Epithelial cell of esophagus (primary cell): ENCODE data around the gene WNT7A.

Experiments
- DNase-seq: peaks from one replicate; pipeline ENCODE4 v3.0.0; 2010; ENCODE audit warnings: low read depth
- H3K4me3 ChIP-seq: 2 replicates; pipeline ENCODE4 v1.5.1; 2011; ENCODE audit warnings: mild to moderate bottlenecking, low read length, control low read depth
- CTCF ChIP-seq: IDR thresholded peaks from 2 replicates; pipeline ENCODE4 v1.5.1; 2011; ENCODE audit warnings: low read depth, mild to moderate bottlenecking, low read length, control low read depth, inconsistent platforms; ENCODE audit not compliant: insufficient read depth; ENCODE audit errors: missing control alignments

WNT7A gene

GRCh38 chr3:13865106-13865505 is 14.8 kb downstream of the WNT7A start:
- no peak for TF ChIP-seq CTCF
- DNase-seq: no peak
- H3K4me3 ChIP-seq: no peak overlapping the region

- no peak for TF ChIP-seq CTCF
- no peak overlapping the region for H3K4me3 ChIP-seq
- DNase-seq: no peak
Measured at GRCh38 chr3:13863965-13864595, 15.8 kb downstream of the WNT7A start.

GRCh38 chr3:13863382-13863952 is 16.4 kb downstream of the WNT7A start:
- no peak overlapping the region for H3K4me3 ChIP-seq
- TF ChIP-seq CTCF: no peak

GRCh38 chr3:13861461-13861860 is 18.4 kb downstream of the WNT7A start:
- no peak for TF ChIP-seq CTCF
- DNase-seq: no peak
- no peak overlapping the region for H3K4me3 ChIP-seq

More at GRCh38 chr3:13863382-13863952, 16.4 kb downstream of the WNT7A start:
- DNase-seq: no peak

- DNase-seq: peak; percentile 51
- no peak overlapping the region for H3K4me3 ChIP-seq
- TF ChIP-seq CTCF: no peak
Measured at GRCh38 chr3:13860001-13860400, 19.9 kb downstream of the WNT7A start.

GRCh38 chr3:13858768-13859520 is 20.9 kb downstream of the WNT7A start:
- no peak overlapping the region for H3K4me3 ChIP-seq
- no peak for TF ChIP-seq CTCF
- no peak for DNase-seq
